K562 (cell line): Measurements from ENCODE around the gene AIG1. TPM values are rescaled to one million over a fixed set of nuclear protein-coding genes. Genes with fewer than 3 reads are reported as not detected.

Source experiments
- ATAC-seq: fragments of 200-7000 bp; cut with Tn5 transposase; 3 replicates; pipeline ENCODE4 v1.9.1; 2020; ENCODE audit warnings: moderate library complexity
- BruUV-seq: library from RNA; stranded (reverse); fragments of 400-500 nt; replicated peaks from 2 replicates; lab custom pipeline; 2021; lab: Mats Ljungman, UMichigan
- CTCF ChIA-PET: fragments of 300-600 bp; formaldehyde crosslinking; extraction: SDS; loops from one replicate; lab custom pipeline; 2021; ENCODE audit warnings: low intra/inter-chr PET ratio; lab: Yijun Ruan, JAX
- POLR2A ChIA-PET: fragments of 300-600, 350-650 bp; sonication (Branson Sonifier 250); formaldehyde crosslinking; extraction: SDS; loops from one replicate; lab custom pipeline; 2021; ENCODE audit warnings: antibody characterized with exemption, inconsistent platforms; lab: Yijun Ruan, JAX
- DNase-seq, 4 experiments: peaks; one replicate each; pipeline versions ENCODE4 v3.0.0 to v3.0.0-alpha.2; 2011 to 2018; ENCODE audit warnings: low spot score in 3 of 4, mixed read lengths in 3 of 4; ENCODE audit errors: extremely low read depth in 1 of 4
- FAIRE-seq: peaks from 2 replicates; lab custom pipeline; 2011; peaks lifted over from hg19 to GRCh38; lab: Jason Lieb, UNC
- H2AFZ ChIP-seq: 2 replicates; pipeline ENCODE4 v1.6.0; 2011; ENCODE audit warnings: low read depth, low read length, control low read depth, inconsistent platforms
- H3K27ac ChIP-seq: fragments of 200-600 bp; 3 replicates; pipeline ENCODE4 v1.8.0; 2011; ENCODE audit warnings: low read depth, mild to moderate bottlenecking, control low read depth, inconsistent platforms, low read length, moderate library complexity, mixed read lengths; ENCODE audit errors: extremely low read depth
- H3K27me3 ChIP-seq, 2 experiments: fragments of 300-600 bp in 1 of 2; 2 replicates in 1 of 2; 3 replicates in 1 of 2; pipeline versions ENCODE4 v1.6.0 to v1.8.0; 2011; ENCODE audit warnings: inconsistent platforms in 2 of 2, low read length in 2 of 2, mild to moderate bottlenecking in 1 of 2, mixed read lengths in 1 of 2, moderate library complexity in 1 of 2; ENCODE audit not compliant: control insufficient read depth in 2 of 2, insufficient read depth in 2 of 2
- H3K36me3 ChIP-seq: fragments of 300-600 bp; 3 replicates; pipeline ENCODE4 v1.8.0; 2011; ENCODE audit warnings: mild to moderate bottlenecking, low read length, inconsistent platforms; ENCODE audit not compliant: control insufficient read depth, insufficient read depth
- H3K4me1 ChIP-seq, 2 experiments: fragments of 200-600 bp in 1 of 2; replicated peaks in 1 of 2; 2 replicates in 1 of 2; 3 replicates in 1 of 2; pipeline versions ENCODE4 v1.5.1 to v1.8.0; 2011; ENCODE audit warnings: inconsistent platforms in 2 of 2, low read length in 2 of 2, mild to moderate bottlenecking in 1 of 2, mixed read lengths in 1 of 2, moderate library complexity in 1 of 2; ENCODE audit not compliant: control insufficient read depth in 2 of 2, insufficient read depth in 2 of 2
- H3K4me2 ChIP-seq: 2 replicates; pipeline ENCODE4 v1.6.1; 2011; ENCODE audit warnings: low read length, control low read depth, inconsistent platforms, mixed read lengths; ENCODE audit not compliant: insufficient read depth
- H3K4me3 ChIP-seq: fragments of 200-600 bp; sonication (generic), shearing (Covaris generic); 2 replicates; pipeline ENCODE4 v1.5.1; 2016; ENCODE audit warnings: control low read depth, inconsistent platforms
- H3K79me2 ChIP-seq: fragments of 200-600 bp; 3 replicates; pipeline ENCODE4 v1.8.0; 2011; ENCODE audit warnings: low read length, inconsistent platforms; ENCODE audit not compliant: control insufficient read depth, insufficient read depth
- H3K9ac ChIP-seq, 2 experiments: 2 replicates each; pipeline versions ENCODE4 v1.6.0 to v1.6.1; 2011; ENCODE audit warnings: low read depth in 2 of 2, low read length in 2 of 2, control low read depth in 1 of 2, inconsistent platforms in 1 of 2, mild to moderate bottlenecking in 1 of 2, mixed read lengths in 1 of 2; ENCODE audit not compliant: insufficient read depth in 1 of 2
- H3K9me1 ChIP-seq: one replicate; pipeline ENCODE4 v1.6.0; 2011; ENCODE audit warnings: inconsistent platforms, mild to moderate bottlenecking, low read length, moderate library complexity; ENCODE audit not compliant: control insufficient read depth, insufficient read depth
- H3K9me3 ChIP-seq: replicated peaks from 2 replicates; pipeline ENCODE4 v1.5.1; 2011; ENCODE audit warnings: low read depth, low read length, inconsistent platforms; ENCODE audit not compliant: control insufficient read depth, insufficient read depth
- H4K20me1 ChIP-seq: replicated peaks from 2 replicates; pipeline ENCODE4 v1.6.1; 2011; ENCODE audit warnings: low read length, inconsistent platforms, mixed read lengths; ENCODE audit not compliant: control insufficient read depth, insufficient read depth
- EP300 ChIP-seq: IDR thresholded peaks from 2 replicates; pipeline ENCODE4 v1.6.1; 2012; ENCODE audit warnings: low read length, improper control_type of control experiment
- ETV1 ChIP-seq: fragments of 450-650 bp; conservative IDR thresholded peaks from 2 replicates; pipeline ENCODE4 v1.6.1; 2016; ENCODE audit warnings: missing genetic modification characterization, control low read depth, low read depth, missing compliant biosample characterization
- GABPA ChIP-seq: fragments of 200-800 bp; sonication (Bioruptor generic); conservative IDR thresholded peaks from 2 replicates; pipeline ENCODE4 v1.6.1; 2016; ENCODE audit warnings: low read depth, missing genetic modification characterization, missing compliant biosample characterization
- GTF2F1 ChIP-seq: IDR thresholded peaks from 2 replicates; pipeline ENCODE4 v1.6.1; 2011; ENCODE audit warnings: low read depth, low read length, improper control_type of control experiment
- HDAC8 ChIP-seq: fragments of 450-650 bp; IDR thresholded peaks from 2 replicates; pipeline ENCODE4 v1.6.1; 2016; ENCODE audit warnings: mild to moderate bottlenecking, missing genetic modification characterization, moderate library complexity, missing compliant biosample characterization
- KDM2B ChIP-seq: fragments of 250-450 bp; sonication (Bioruptor Pico); IDR thresholded peaks from 2 replicates; pipeline ENCODE4 v1.8.0; 2021; ENCODE audit warnings: mild to moderate bottlenecking, moderate library complexity
- MEF2D ChIP-seq: conservative IDR thresholded peaks from 2 replicates; pipeline ENCODE4 v1.6.1; 2016; ENCODE audit warnings: low read depth, missing genetic modification characterization, missing compliant biosample characterization
- MTF1 ChIP-seq: fragments of 250-450 bp; sonication (Bioruptor Pico); IDR thresholded peaks from 2 replicates; pipeline ENCODE4 v1.9.0; 2021; ENCODE audit warnings: moderate library complexity, mild to moderate bottlenecking, inconsistent platforms, borderline replicate concordance
- NCOA6 ChIP-seq: fragments of 450-650 bp; IDR thresholded peaks from 2 replicates; pipeline ENCODE4 v1.6.1; 2017; ENCODE audit warnings: mild to moderate bottlenecking
- NCOR1 ChIP-seq: fragments of 450-650 bp; IDR thresholded peaks from 2 replicates; pipeline ENCODE4 v1.6.1; 2016; ENCODE audit warnings: mild to moderate bottlenecking, moderate library complexity
- NFXL1 ChIP-seq: fragments of 450-650 bp; formaldehyde crosslinking; IDR thresholded peaks from 2 replicates; pipeline ENCODE4 v1.4.0; 2021; ENCODE audit warnings: mild to moderate bottlenecking
- NR2C1 ChIP-seq, 2 experiments: fragments of 450-650 bp; IDR thresholded peaks; 2 replicates each; pipeline ENCODE4 v1.6.1; 2017; ENCODE audit warnings: mild to moderate bottlenecking in 2 of 2, antibody characterized with exemption in 1 of 2, inconsistent platforms in 1 of 2, missing compliant biosample characterization in 1 of 2, missing genetic modification characterization in 1 of 2
- PTTG1 ChIP-seq: fragments of 450-650 bp; IDR thresholded peaks from 2 replicates; pipeline ENCODE4 v1.6.1; 2016; ENCODE audit warnings: low read depth, mild to moderate bottlenecking, missing genetic modification characterization, missing compliant biosample characterization
- PYGO2 ChIP-seq: fragments of 450-650 bp; IDR thresholded peaks from 2 replicates; pipeline ENCODE4 v1.6.1; 2016; ENCODE audit warnings: mild to moderate bottlenecking, missing genetic modification characterization, moderate library complexity, missing compliant biosample characterization
- RCOR1 ChIP-seq, 2 experiments: IDR thresholded peaks; 2 replicates each; pipeline ENCODE4 v1.6.1; 2012; ENCODE audit warnings: low read depth in 2 of 2, low read length in 2 of 2, borderline replicate concordance in 1 of 2, improper control_type of control experiment in 1 of 2
- TRIM24 ChIP-seq, 2 experiments: fragments of 450-650 bp; IDR thresholded peaks; 2 replicates each; pipeline ENCODE4 v1.6.1; 2016
- ZFP30 ChIP-seq: fragments of 250-450 bp; sonication (Bioruptor Pico); IDR thresholded peaks from 2 replicates; pipeline ENCODE4 v1.8.0; 2022; ENCODE audit warnings: moderate library complexity, mild to moderate bottlenecking, inconsistent platforms, borderline replicate concordance
- ZNF589 ChIP-seq: fragments of 200-800 bp; sonication (Bioruptor generic); IDR thresholded peaks from 2 replicates; pipeline ENCODE4 v1.6.1; 2016; ENCODE audit warnings: low read depth, missing genetic modification characterization, missing compliant biosample characterization
- WGBS: fragments of 100-300 bp; shearing (Covaris generic); methylation state at CpG from one replicate; pipeline ENCODE4 v1.1.6; 2016; ENCODE audit warnings: low coverage, mixed read lengths; ENCODE audit not compliant: insufficient coverage; ENCODE audit errors: missing lambda C conversion rate; 5-methylcytosine and 5-hydroxymethylcytosine counted together
- in situ Hi-C: fragments of 300-500 bp; cut with MboI; formaldehyde crosslinking; loops from 4 replicates; pipeline ENCODE4 v1.15.0; 2018; ENCODE audit warnings: inconsistent platforms, mixed read lengths
- intact Hi-C: fragments of 100-400 bp; cut with micrococcal nuclease; formaldehyde crosslinking; loops from 2 replicates; pipeline ENCODE4 v1.14.2; 2022
- polyA plus RNA-seq, 8 experiments: library from polyadenylated mRNA; depleted of rRNA in 4 of 8; stranded (reverse) in 5 of 8; unstranded in 3 of 8; fragments of >200 nt; fragmentation: Nextera tagmentation in 2 of 8; fragmentation: Illumina TruSeq in 1 of 8; extraction: Ambion mirVana in 2 of 8; extraction: Trizol in 1 of 8; gene quantifications; 2 replicates each; pipeline versions ENCODE4 v1.2.1 to v1.2.3, GENCODE V29; 2011 to 2014; ENCODE audit warnings: inconsistent platforms in 1 of 8, missing spikeins in 1 of 8
- total RNA-seq, 7 experiments: library from RNA; depleted of rRNA in 6 of 7; stranded (reverse); fragments of >200 nt in 6 of 7; fragmentation: Illumina TruSeq in 2 of 7; extraction: Trizol in 2 of 7; gene quantifications; 2 replicates each; pipeline versions ENCODE4 v1.2.1 to v1.2.3, GENCODE V29; 2011 to 2021; ENCODE audit warnings: low replicate concordance in 1 of 7
- TF ChIP-seq, protein P1 (sequence below): fragments of 450-650 bp; formaldehyde crosslinking; IDR thresholded peaks from 2 replicates; pipeline ENCODE4 v1.4.0; 2020; ENCODE audit warnings: mild to moderate bottlenecking, moderate library complexity
- TF ChIP-seq, protein P2 (sequence below): IDR thresholded peaks from 2 replicates; pipeline ENCODE4 v1.6.1; 2014; ENCODE audit warnings: antibody characterized with exemption

Gene AIG1
- total and polyA plus RNA-seq, 9 of the 15 experiments (the other 6 are each of a cell fraction or from before 2014, with no cell fraction given) = 74.8 to 333 (median 127) TPM

DNA sequence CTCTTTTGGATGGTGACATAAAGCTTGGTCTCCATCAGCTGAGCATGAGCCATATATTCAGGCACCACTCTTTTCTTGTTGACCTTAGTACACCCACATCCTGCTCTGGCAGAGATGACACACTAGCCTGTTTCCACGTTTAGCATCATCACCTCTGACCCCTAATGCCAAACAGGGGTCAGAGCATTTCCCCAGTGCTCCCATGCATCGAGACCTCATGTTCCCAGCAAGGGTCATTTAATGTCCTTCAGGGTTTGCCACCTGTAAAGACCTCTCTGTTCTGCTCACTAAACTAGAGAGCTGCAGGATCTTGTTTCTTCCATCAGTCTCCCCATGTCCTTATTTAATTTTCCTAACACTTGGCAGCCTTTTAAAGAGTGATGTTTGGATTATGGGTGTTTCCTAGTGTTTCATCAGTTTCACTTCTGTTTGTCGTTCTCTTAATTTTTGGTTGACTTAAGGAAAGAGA, 97.5 kb downstream of the AIG1 start:
- H3K27ac ChIP-seq = no peak overlapping the region; the same call in 2 of the 3 replicates
- peaks cover 4% of the 10 kb centered on the region; the same call in 2 of the 3 replicates for H3K36me3 ChIP-seq
- intact Hi-C loops (no loop called here), in situ Hi-C loops (no loop called here)
- ATAC-seq = peak; percentile 61
- no peaks in the 10 kb centered on the region for H3K9me1 ChIP-seq
- 0 out of 3 replicates have a peak, but pooled peaks cover 7% of the 10 kb centered on the region for H3K79me2 ChIP-seq
- BruUV-seq = no TSS peak
- H3K9me3 ChIP-seq = no peaks in the 10 kb centered on the region; the same call in 1 of the 2 replicates
- peaks cover 5 to 22% of the 10 kb centered on the region in 2 experiments; a peak in 4 of 5 replicates for H3K4me1 ChIP-seq
- H2AFZ ChIP-seq = no peak overlapping the region
- POLR2A ChIA-PET = interaction anchor here (0.6 to 1.5 kb wide), 5 partner anchors 9 to 107 kb away, joined by 3 to 7 read pairs (median 3); no protein-coding TSS in a partner anchor
- no peaks in the 10 kb centered on the region for H4K20me1 ChIP-seq
- no peak overlapping the region; a peak in 1 of 4 replicates for H3K9ac ChIP-seq
- no peak for FAIRE-seq
- H3K4me3 ChIP-seq = no peak overlapping the region
- H3K27me3 ChIP-seq = no peaks in the 10 kb centered on the region
- H3K4me2 ChIP-seq = no peak overlapping the region
- 22% methylated on average over 3 of the region's 3 CpGs for WGBS
- CTCF ChIA-PET = no interaction called here
- DNase-seq = peak in 1 of 4 experiments; percentile 47
- TF ChIP-seq NCOA6 (no peak), NR2C1 (IDR thresholded peaks at IDR 0.05) (peak; percentile 72), NR2C1 (tag; IDR thresholded peaks at IDR 0.05) (peak; percentile 93), NCOR1 (no peak), GTF2F1 (no peak), PTTG1 (tag) (0 out of 2 replicates have a peak, but pooled peaks have one; percentile 43), EP300 (peak; percentile 18; the same call in 1 of the 2 replicates), MEF2D (0 out of 2 replicates have a peak, but pooled peaks have one; percentile 49), ETV1 (tag) (0 out of 2 replicates have a peak, but pooled peaks have one; percentile 18), PYGO2 (tag) (0 out of 2 replicates have a peak, but pooled peaks have one; percentile 35), TRIM24 (IDR thresholded peaks at IDR 0.05) (peak; percentile 33 to 58; a peak in 2 of 4 replicates), HDAC8 (tag) (0 out of 2 replicates have a peak, but pooled peaks have one; percentile 47), ZNF589 (peak; percentile 88), RCOR1 (IDR thresholded peaks at IDR 0.05; ENCODE audit: borderline replicate concordance in 1 of 2, low read depth in 2 of 2, low read length in 2 of 2) (peak in 1 of 2 experiments; percentile 40; a peak in 1 of 4 replicates), NFXL1 (CRISPR knock-in tag) (peak; percentile 69; the same call in 1 of the 2 replicates), ZFP30 (no peak), KDM2B (no peak), MTF1 (no peak), GABPA (tag) (peak; percentile 26; the same call in 1 of the 2 replicates)
- TF ChIP-seq, protein P1, sequence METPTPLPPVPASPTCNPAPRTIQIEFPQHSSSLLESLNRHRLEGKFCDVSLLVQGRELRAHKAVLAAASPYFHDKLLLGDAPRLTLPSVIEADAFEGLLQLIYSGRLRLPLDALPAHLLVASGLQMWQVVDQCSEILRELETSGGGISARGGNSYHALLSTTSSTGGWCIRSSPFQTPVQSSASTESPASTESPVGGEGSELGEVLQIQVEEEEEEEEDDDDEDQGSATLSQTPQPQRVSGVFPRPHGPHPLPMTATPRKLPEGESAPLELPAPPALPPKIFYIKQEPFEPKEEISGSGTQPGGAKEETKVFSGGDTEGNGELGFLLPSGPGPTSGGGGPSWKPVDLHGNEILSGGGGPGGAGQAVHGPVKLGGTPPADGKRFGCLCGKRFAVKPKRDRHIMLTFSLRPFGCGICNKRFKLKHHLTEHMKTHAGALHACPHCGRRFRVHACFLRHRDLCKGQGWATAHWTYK (CRISPR knock-in tag) = no peak
- TF ChIP-seq, protein P2, sequence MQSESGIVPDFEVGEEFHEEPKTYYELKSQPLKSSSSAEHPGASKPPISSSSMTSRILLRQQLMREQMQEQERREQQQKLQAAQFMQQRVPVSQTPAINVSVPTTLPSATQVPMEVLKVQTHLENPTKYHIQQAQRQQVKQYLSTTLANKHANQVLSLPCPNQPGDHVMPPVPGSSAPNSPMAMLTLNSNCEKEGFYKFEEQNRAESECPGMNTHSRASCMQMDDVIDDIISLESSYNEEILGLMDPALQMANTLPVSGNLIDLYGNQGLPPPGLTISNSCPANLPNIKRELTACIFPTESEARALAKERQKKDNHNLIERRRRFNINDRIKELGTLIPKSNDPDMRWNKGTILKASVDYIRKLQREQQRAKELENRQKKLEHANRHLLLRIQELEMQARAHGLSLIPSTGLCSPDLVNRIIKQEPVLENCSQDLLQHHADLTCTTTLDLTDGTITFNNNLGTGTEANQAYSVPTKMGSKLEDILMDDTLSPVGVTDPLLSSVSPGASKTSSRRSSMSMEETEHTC = no peak
